BJ (cell line): Measurements from ENCODE around the gene ELOVL2. TPM values are rescaled to one million over a fixed set of nuclear protein-coding genes. Genes with fewer than 3 reads are reported as not detected.

Experiments
- CTCF ChIA-PET: fragments of 350-600 bp; formaldehyde crosslinking; extraction: SDS; loops from one replicate; lab custom pipeline; 2021; ENCODE audit warnings: antibody characterized with exemption, inconsistent platforms; lab: Yijun Ruan, JAX
- POLR2A ChIA-PET: fragments of 300-600 bp; sonication (Branson Sonifier 250); formaldehyde crosslinking; extraction: SDS; loops from one replicate; lab custom pipeline; 2021; ENCODE audit warnings: antibody characterized with exemption; lab: Charles Lee
- DNase-seq: peaks from one replicate; pipeline ENCODE4 v3.0.0-alpha.2; 2011; ENCODE audit warnings: low read depth
- H3K27me3 ChIP-seq: 2 replicates; pipeline ENCODE4 v1.6.0; 2011; ENCODE audit warnings: low read length; ENCODE audit not compliant: control insufficient read depth, insufficient read depth
- H3K36me3 ChIP-seq: 2 replicates; pipeline ENCODE4 v1.5.1; 2011; ENCODE audit warnings: low read length; ENCODE audit not compliant: control insufficient read depth, insufficient read depth
- H3K4me3 ChIP-seq: 2 replicates; pipeline ENCODE4 v1.5.1; 2011; ENCODE audit warnings: low read depth, mild to moderate bottlenecking, control low read depth, low read length
- polyA plus RNA-seq: library from polyadenylated mRNA; depleted of rRNA; stranded (reverse); fragments of >200 nt; gene quantifications from 2 replicates; pipeline ENCODE4 v1.2.3, GENCODE V29; 2011
- TF ChIP-seq, protein P1 (sequence below): IDR thresholded peaks from 2 replicates; pipeline ENCODE4 v1.5.1; 2011; ENCODE audit warnings: low read depth, mild to moderate bottlenecking, control low read depth, inconsistent platforms, low read length, moderate library complexity; ENCODE audit not compliant: insufficient read depth

The ELOVL2 gene
- polyA plus RNA-seq, 1 experiment: 0.17 TPM

DNA sequence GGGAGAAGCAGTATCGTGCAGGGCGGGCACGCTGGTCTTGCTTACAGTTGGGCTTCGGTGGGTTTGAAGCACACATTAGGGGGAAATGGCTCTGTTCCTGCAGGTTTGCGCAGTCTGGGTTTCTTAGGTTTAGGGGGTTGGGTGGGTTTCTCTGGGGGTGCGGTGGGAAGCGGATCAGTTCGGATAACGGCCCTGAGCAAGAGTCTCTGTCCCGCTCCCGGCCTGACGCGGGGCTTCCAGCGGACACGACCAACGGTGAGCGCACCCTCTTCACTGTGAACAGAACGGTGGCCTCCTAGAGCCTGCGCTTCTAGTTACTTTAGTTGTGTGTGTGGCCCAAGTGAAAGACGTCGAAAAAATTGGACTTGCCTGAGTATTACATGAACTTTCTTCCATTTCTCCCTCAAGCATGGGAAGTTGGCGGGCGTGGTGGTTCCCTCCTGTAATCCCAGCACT is 635 bp upstream of the ELOVL2 start:
- DNase-seq: no peak
- ChIA-PET POLR2A (no interaction called here), CTCF (interaction anchor here (1.0 to 1.9 kb wide), 2 partner anchors 90 to 464 kb away, joined by 3 to 6 read pairs; no protein-coding TSS in a partner anchor)
- TF ChIP-seq, protein P1, sequence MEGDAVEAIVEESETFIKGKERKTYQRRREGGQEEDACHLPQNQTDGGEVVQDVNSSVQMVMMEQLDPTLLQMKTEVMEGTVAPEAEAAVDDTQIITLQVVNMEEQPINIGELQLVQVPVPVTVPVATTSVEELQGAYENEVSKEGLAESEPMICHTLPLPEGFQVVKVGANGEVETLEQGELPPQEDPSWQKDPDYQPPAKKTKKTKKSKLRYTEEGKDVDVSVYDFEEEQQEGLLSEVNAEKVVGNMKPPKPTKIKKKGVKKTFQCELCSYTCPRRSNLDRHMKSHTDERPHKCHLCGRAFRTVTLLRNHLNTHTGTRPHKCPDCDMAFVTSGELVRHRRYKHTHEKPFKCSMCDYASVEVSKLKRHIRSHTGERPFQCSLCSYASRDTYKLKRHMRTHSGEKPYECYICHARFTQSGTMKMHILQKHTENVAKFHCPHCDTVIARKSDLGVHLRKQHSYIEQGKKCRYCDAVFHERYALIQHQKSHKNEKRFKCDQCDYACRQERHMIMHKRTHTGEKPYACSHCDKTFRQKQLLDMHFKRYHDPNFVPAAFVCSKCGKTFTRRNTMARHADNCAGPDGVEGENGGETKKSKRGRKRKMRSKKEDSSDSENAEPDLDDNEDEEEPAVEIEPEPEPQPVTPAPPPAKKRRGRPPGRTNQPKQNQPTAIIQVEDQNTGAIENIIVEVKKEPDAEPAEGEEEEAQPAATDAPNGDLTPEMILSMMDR: no peak
- peak overlapping the region; percentile 41 for H3K4me3 ChIP-seq
- no peaks in the 10 kb centered on the region for H3K36me3 ChIP-seq
- peaks cover 16% of the 10 kb centered on the region for H3K27me3 ChIP-seq

DNA sequence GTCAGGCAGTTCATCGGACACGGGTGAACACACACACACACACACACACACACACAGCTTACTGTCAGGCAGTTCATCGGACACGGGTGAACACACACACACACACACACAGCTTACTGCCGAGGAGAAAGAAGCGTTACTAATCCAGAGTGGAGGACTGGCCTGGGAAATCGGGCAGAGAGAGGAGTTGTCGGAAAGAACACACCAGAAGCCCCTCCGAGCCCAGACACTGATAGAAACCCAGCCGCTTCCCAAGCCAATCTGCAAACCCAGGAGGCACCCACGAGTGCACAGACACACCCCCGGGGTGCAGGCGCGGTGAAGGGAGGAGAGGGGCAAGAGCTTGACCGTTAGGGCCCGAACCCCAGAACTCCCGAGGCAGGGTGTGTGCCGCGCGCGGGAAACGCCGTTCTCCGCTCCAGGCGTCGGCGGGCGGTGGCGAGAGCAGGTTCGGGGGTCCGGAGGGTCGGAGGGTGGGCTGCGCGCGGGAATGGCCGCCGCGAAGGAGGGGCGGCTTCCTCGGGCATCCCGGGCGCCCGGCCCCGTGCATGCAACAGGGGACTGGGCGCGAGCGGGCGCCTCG is 636 bp downstream of the ELOVL2 start:
- Histone ChIP-seq H3K4me3 (peak overlapping the region; percentile 41), H3K27me3 (peaks cover 16% of the 10 kb centered on the region), H3K36me3 (no peaks in the 10 kb centered on the region)
- POLR2A ChIA-PET: no interaction called here
- TF ChIP-seq, protein P1: no peak
- CTCF ChIA-PET: interaction anchor here (0.5 to 3.8 kb wide), 5 partner anchors 9 to 92 kb away, joined by 3 to 12 read pairs (median 3); no protein-coding TSS in a partner anchor
- DNase-seq: no peak

GRCh38 chr6:11042750-11043377 is 1.2 kb downstream of the ELOVL2 start:
- ChIA-PET POLR2A (interaction anchor here (0.6 kb wide), 1 partner anchor 152 kb away, joined by 3 read pairs; no protein-coding TSS in a partner anchor), CTCF (interaction anchor here (0.6 to 3.8 kb wide), 3 partner anchors 13 to 88 kb away, joined by 3 to 12 read pairs (median 3); no protein-coding TSS in a partner anchor)
- TF ChIP-seq, protein P1: no peak
- Histone ChIP-seq H3K27me3 (peaks cover 16% of the 10 kb centered on the region), H3K36me3 (no peaks in the 10 kb centered on the region), H3K4me3 (no peak overlapping the region)
- DNase-seq: no peak

DNA sequence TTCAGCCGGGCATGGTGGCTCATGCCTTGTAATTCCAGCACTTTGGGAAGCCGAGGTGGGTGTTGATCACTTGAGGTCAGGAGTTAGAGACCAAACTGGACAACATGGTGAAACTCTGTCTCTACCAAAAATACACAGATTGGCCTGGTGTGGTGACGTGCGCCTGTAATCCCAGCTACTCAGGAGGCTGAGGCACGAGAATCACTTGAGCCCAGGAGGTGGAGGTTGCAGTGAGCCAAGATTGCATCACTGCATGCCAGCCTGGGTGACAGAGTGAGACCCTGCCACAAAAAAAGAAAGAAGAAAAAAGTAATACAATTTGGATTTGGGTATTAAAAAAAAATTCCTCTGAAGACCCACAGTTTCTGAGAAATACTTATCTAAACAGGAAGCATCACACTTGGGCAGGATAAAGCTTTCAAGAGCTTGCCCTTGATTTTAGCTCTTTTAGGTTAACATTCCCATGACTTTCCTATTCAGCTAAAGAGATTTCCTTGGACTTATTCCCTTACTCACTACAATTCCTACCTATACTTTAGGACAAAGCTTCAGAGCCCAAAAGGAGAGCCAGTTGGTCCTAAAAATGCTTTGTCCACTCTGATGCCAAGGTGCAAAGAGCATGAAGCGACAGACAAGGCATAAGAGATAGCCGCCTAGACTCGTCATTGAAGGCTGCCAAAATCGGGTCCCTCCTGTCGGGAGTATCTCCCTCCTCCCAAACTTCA is 1.9 kb downstream of the ELOVL2 start:
- no peak for DNase-seq
- ChIA-PET CTCF (interaction anchor here (0.6 to 3.8 kb wide), 4 partner anchors 14 to 91 kb away, joined by 3 to 12 read pairs (median 3); no protein-coding TSS in a partner anchor), POLR2A (interaction anchor here (0.6 kb wide), 1 partner anchor 152 kb away, joined by 3 read pairs; no protein-coding TSS in a partner anchor)
- H3K4me3 ChIP-seq: no peak overlapping the region
- TF ChIP-seq, protein P1: no peak
- H3K36me3 ChIP-seq: no peaks in the 10 kb centered on the region
- H3K27me3 ChIP-seq: peaks cover 16% of the 10 kb centered on the region

DNA sequence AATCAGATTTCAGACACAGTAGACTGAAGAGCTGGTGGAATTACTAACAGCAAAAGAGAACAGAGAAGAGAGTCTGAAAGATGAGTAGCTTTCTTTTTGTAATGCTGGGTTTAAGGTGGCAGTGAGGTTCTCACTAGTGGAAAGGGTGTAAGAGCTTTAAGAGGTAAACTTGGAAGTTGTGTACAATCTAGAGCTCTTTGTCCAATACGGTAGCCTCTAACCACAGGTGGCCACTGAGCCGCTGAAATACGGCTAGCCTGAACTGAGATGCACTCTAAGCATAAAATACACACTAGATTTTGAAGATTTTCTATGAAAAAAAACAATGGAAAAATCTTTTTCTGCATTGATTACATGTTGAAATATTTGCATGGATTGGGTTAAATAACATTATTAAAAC is 4.0 kb downstream of the ELOVL2 start:
- CTCF ChIA-PET: interaction anchor here (1.1 to 2.2 kb wide), 2 partner anchors 13 to 86 kb away, joined by 5 to 6 read pairs; no protein-coding TSS in a partner anchor

More for the DNA sequence above, 4.0 kb downstream of the ELOVL2 start:
- POLR2A ChIA-PET: no interaction called here
- no peak for DNase-seq
- Histone ChIP-seq H3K27me3 (peaks cover 16% of the 10 kb centered on the region), H3K4me3 (no peak overlapping the region), H3K36me3 (no peaks in the 10 kb centered on the region)
- TF ChIP-seq, protein P1: no peak
